Stimulated activated naive CD8-positive, alpha-beta T cell treated with anti-CD3 and anti-CD28 coated beads, Interleukin-15, Interleukin-2, amounts not matched to agents 100 ng/mL and 50 ng/mL, for 24 hours (primary cell): ENCODE data around the gene DZIP1.

ENCODE experiments used
- H3K27ac Mint-ChIP-seq: one replicate; pipeline ENCODE4 v1.8.0; 2021; ENCODE audit warnings: mild to moderate bottlenecking, mixed read lengths
- H3K27me3 Mint-ChIP-seq: one replicate; pipeline ENCODE4 v1.8.0; 2021; ENCODE audit warnings: mixed read lengths
- H3K36me3 Mint-ChIP-seq: one replicate; pipeline ENCODE4 v1.8.0; 2021; ENCODE audit warnings: low read depth, mixed read lengths
- H3K4me1 Mint-ChIP-seq: one replicate; pipeline ENCODE4 v1.8.0; 2021; ENCODE audit warnings: low read depth, mixed read lengths
- H3K4me3 Mint-ChIP-seq: one replicate; pipeline ENCODE4 v1.8.0; 2021; ENCODE audit warnings: mild to moderate bottlenecking, mixed read lengths
- H3K9me3 Mint-ChIP-seq: one replicate; pipeline ENCODE4 v1.8.0; 2021; ENCODE audit warnings: mixed read lengths

The DZIP1 gene

DNA sequence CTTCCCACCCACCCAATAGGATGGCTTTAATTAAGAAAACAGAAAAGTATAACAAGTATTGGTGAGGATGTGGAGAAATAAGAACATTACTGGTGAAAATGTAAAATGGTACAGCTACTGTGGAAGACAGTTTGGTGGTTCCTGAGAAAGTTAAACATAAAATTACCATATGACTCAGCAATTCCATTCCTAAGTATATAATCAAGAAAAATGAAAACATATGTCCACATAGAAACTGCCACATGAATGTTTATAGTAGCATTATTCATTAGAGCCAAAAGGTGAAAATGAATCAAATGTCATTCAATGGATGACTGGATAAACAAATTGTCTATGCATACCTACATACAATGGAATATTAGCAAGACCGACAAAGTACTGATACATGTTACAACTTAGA lies 16.9 kb downstream of the DZIP1 start:
- Mint-ChIP-seq H3K27ac (no peak overlapping the region), H3K27me3 (peaks cover 40% of the 10 kb centered on the region), H3K4me1 (no peaks in the 10 kb centered on the region), H3K4me3 (no peak overlapping the region), H3K9me3 (no peaks in the 10 kb centered on the region), H3K36me3 (no peaks in the 10 kb centered on the region)

DNA sequence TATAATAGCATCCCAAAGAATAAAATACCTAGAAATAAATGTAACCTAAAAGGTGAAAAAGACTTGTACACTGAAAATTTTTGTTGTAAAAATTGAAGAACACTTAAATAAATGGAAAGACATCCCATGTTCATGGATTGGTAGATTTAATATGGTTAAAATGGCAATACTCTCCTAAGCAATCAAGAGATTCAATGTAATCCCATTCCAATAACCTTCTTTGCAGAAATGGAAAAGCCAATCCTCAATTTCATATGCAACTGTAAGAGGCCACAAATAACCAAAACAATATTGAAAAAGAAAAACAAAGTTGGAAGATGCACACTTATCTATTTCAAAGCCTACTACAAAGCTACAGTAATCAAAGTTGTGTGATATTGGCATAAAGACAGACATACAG lies 17.7 kb downstream of the DZIP1 start:
- peaks cover 33% of the 10 kb centered on the region for H3K27me3 Mint-ChIP-seq
- H3K4me1 Mint-ChIP-seq = no peaks in the 10 kb centered on the region

DNA sequence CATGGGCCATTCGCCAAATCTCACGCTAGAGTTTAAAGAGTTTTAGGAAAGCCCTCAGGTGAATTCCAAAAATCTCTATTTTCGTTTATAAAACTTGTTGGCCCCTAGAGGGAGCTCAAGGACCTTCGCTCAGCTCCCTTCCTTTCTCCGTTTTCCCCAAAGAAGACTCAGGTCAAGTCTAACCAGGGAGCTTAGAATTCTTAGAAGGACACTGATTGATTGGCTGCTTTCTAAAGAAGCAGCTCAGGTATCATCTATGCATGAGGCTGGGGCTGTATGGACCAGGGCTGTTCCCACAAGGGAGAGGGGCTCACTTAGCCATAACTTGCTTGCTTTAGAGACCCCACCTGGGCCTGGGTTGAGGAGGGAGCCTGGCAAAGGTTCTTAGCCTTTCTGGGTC lies 20.5 kb downstream of the DZIP1 start:
- Mint-ChIP-seq H3K4me1 (no peaks in the 10 kb centered on the region), H3K36me3 (no peaks in the 10 kb centered on the region), H3K4me3 (no peak overlapping the region), H3K9me3 (no peaks in the 10 kb centered on the region), H3K27me3 (peaks cover 33% of the 10 kb centered on the region), H3K27ac (no peak overlapping the region)

More for the DNA sequence above, 17.7 kb downstream of the DZIP1 start:
- H3K27ac Mint-ChIP-seq = no peak overlapping the region
- no peaks in the 10 kb centered on the region for H3K9me3 Mint-ChIP-seq
- no peaks in the 10 kb centered on the region for H3K36me3 Mint-ChIP-seq
- no peak overlapping the region for H3K4me3 Mint-ChIP-seq

DNA sequence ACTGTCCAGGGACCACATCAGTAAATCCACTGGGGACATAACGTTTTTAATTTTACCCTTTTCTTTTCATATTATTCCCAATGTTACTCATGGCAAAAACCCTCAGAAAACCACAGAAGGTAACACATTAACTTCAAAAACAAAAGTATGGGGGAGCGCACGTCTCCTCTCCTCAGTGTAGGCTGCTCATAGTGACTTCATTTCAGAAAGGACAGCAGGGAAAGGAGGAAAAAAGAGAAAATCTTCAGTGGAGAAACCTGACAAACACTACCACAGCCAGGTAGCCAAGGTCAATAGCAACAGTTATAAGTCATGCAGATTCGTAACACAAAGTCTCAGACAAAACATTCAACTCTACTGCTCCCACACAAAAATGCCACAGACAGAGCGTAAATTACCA lies 21.4 kb downstream of the DZIP1 start:
- no peak overlapping the region for H3K27ac Mint-ChIP-seq
- H3K4me1 Mint-ChIP-seq = no peaks in the 10 kb centered on the region
- no peaks in the 10 kb centered on the region for H3K9me3 Mint-ChIP-seq
- no peaks in the 10 kb centered on the region for H3K36me3 Mint-ChIP-seq
- H3K27me3 Mint-ChIP-seq = peaks cover 30% of the 10 kb centered on the region
- no peak overlapping the region for H3K4me3 Mint-ChIP-seq

DNA sequence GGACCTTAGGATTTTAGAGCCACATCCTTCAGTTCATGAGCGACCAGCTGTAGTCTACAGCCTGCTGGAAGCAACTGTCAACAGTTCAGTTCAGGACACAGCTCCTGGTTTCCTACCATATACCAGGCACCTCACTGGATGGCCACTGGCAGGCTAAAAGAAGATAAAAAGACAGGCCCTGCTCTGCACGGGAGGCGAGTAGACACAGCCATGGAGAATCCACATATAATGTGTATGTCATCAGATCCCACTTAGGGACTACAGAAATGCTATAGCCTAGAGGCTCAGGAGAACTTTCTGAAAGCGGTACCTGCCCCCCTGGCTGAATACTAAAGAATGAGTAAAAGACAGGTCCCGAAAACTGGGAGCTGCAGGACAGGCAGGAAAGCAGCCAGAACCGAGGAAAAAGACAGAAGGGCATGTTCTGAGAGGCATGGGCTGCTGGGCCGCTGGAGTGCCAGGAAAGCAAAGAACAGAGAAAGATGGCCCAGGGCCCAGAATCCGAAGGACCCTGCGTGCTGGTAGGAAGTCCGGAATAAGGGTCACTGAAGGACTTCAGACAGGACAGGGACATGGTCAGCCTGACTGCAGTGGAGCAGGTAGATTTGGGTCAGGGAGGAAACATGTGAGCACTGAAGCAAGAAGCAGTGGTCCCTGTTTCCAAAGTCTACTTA lies 23.5 kb downstream of the DZIP1 start:
- Mint-ChIP-seq H3K4me1 (no peaks in the 10 kb centered on the region), H3K27me3 (peaks cover 14% of the 10 kb centered on the region), H3K36me3 (no peaks in the 10 kb centered on the region), H3K9me3 (no peaks in the 10 kb centered on the region), H3K27ac (no peak overlapping the region), H3K4me3 (no peak overlapping the region)

DNA sequence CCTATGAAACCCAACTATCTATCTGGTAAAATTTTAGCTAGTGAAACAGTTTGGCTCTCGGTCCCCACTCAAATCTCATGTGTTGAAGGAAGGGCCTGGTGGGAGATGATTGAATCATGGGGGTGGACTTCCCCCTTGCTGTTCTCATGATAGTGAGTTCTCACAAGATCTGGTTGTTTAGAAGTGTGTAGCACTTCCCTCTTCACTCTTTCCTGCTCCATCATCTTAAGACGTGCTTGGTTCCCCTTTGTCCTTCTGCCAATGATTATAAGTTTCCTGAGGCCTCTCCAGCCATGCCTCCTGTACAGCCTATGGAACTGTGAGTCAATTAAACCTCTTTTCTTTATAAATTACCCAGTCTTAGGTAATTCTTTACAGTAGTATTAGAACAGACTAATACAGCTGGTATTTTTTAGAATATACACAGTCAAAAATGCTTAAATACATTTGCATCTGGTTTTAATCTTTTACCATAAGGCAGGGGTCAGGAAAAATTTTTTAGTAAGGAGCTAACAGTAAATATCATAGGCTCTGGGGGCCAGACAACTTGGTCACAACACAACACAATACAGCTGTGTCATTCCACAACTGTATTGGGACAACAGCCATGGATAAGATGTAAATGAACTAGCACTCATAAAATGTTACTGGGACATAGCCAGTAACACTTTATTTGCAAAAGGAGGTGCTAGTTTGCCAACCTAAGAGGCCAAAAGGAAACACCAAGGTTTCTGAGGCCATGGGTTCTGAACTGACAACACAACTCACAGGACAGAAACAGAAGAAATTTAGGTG lies 24.3 kb downstream of the DZIP1 start:
- Mint-ChIP-seq H3K36me3 (no peaks in the 10 kb centered on the region), H3K4me1 (no peaks in the 10 kb centered on the region), H3K9me3 (no peaks in the 10 kb centered on the region), H3K4me3 (no peak overlapping the region), H3K27me3 (peaks cover 10% of the 10 kb centered on the region), H3K27ac (no peak overlapping the region)

DNA sequence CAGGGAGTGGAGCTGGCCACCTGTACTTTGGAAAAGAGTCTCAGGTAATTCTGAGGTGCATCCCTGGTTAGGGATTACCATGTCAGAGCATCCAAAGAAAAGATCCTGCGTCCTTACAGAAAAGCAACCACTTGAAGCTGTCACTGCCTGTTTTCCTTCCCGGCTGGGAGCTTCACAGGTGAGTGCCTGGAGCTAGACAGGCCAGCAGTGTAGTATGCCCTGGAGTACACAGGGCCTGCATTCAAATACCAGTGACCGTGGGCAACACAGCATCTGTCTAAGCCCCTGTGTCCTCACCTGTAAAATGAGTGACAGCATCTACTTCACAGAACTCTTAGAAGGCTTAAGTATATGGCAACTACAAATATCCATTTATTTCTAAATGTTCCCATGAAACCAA lies 29.0 kb downstream of the DZIP1 start:
- Mint-ChIP-seq H3K4me3 (no peak overlapping the region), H3K36me3 (no peaks in the 10 kb centered on the region), H3K27ac (no peak overlapping the region), H3K27me3 (peaks cover 4% of the 10 kb centered on the region), H3K9me3 (no peaks in the 10 kb centered on the region), H3K4me1 (no peaks in the 10 kb centered on the region)

DNA sequence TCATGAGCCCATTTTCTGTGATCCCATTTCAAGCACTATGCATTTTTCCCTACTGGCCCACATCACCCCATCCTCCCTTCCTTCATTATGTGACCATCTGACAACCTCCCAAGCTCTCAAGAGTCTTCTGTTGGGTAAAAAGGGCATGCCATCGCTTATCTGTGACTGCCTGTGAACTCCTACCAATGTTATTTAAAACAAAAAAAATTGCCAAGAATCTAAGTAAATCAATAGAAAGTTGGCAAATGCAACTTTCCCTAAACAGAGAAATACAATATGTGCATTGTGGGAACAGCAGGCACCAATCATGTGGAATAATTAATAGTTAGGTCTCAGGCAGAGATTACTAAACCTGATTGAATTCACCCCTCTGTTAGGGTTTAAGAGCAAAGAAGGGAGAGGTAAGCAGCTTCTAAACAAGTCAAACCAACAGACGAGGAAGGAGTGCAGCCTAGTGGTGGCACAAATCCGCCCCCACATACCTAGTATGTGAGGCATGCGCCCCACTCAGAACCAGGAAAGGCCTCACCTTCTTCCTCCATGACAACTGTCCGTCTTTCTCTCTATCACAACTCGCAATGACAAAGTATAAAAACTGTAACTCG lies 29.8 kb downstream of the DZIP1 start:
- Mint-ChIP-seq H3K27me3 (no peaks in the 10 kb centered on the region), H3K36me3 (no peaks in the 10 kb centered on the region), H3K4me1 (no peaks in the 10 kb centered on the region), H3K27ac (no peak overlapping the region), H3K9me3 (no peaks in the 10 kb centered on the region), H3K4me3 (no peak overlapping the region)

DNA sequence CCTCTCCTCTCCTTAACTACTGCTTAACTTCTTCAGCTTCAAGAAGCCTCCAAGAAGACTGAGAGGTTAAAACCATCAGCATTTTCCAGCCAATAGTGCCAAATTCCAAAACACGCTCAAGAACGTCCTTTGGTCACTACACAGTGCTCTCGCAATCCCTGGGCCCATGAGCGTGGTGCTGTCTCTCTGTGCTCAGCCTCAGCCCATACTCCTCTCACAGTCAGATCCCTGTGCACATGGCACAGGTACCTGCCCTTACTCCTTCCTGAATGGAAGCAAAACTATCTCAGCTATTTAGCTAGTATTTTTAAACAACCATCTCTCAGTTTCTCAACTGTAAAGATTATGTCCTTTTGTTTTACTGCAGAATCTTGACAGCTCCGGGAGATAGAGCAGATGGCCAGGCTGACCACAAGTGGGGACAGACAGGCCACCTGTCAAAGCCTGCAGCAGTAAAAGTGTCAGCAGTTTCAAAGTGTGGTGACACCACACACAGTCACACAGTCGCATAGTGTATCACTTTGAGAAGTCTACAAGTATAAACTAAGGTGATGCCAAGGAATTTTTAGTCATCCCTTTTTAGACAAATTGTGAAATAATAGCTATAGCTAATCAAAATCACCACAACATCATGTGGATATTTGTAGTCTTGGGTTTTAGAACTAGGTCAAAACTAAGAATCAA lies 35.7 kb downstream of the DZIP1 start:
- H3K4me3 Mint-ChIP-seq = no peak overlapping the region
- H3K4me1 Mint-ChIP-seq = no peaks in the 10 kb centered on the region
- H3K27me3 Mint-ChIP-seq = peaks cover 11% of the 10 kb centered on the region
- H3K27ac Mint-ChIP-seq = no peak overlapping the region
- no peaks in the 10 kb centered on the region for H3K36me3 Mint-ChIP-seq
- H3K9me3 Mint-ChIP-seq = no peaks in the 10 kb centered on the region

DNA sequence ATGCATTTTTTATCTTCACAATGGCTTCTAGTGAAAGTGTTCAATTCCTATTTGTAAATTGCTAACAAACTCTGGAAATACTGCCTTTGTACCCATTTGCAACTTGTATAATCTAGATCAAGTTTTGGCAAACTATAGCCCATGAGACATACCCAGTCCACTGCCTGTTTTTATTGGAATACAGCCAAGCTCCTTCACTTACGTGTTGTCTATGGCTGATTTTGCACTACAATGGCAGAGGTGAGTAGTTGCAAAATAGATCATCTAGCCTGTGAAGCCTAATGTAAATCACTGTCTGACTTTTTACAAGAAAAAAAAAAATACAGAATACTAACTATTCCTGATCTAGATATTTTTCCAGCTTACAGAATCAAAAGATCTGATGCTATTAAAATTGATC lies 37.1 kb downstream of the DZIP1 start:
- Mint-ChIP-seq H3K4me1 (no peaks in the 10 kb centered on the region), H3K9me3 (no peaks in the 10 kb centered on the region), H3K36me3 (no peaks in the 10 kb centered on the region), H3K27me3 (peaks cover 14% of the 10 kb centered on the region), H3K4me3 (no peak overlapping the region), H3K27ac (no peak overlapping the region)

DNA sequence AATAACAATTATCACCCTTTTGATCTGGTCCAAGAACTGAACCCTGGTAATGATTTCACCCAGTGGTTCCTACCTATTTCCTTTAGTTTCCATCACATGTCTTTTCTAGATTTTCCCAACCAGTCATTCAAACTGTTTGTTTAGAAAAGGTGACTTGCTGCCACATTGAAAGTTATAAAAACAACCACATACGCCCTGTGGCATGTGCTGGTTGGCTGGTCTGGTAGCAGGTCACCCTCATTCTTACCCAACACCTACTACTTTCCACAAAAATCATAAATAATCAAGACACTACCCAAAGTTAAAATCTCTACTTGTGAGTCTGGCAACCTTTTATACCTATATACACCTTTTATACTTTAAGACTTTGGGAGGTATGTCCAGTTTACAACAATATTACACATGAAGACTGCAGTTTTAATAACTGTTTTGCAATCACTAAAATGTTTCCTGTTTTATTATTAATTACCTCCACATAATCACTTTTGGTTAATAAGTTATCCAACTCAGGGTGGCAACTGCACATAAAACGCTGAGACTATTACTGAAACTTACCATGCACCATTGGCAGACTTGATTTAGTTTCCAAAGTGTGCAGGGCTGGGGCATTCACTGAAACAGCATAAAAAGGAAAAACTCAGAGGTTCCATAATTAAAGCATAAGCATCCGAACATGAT lies 38.9 kb downstream of the DZIP1 start:
- Mint-ChIP-seq H3K9me3 (no peaks in the 10 kb centered on the region), H3K36me3 (no peaks in the 10 kb centered on the region), H3K4me1 (no peaks in the 10 kb centered on the region), H3K4me3 (no peak overlapping the region), H3K27ac (no peak overlapping the region), H3K27me3 (peaks cover 20% of the 10 kb centered on the region)

DNA sequence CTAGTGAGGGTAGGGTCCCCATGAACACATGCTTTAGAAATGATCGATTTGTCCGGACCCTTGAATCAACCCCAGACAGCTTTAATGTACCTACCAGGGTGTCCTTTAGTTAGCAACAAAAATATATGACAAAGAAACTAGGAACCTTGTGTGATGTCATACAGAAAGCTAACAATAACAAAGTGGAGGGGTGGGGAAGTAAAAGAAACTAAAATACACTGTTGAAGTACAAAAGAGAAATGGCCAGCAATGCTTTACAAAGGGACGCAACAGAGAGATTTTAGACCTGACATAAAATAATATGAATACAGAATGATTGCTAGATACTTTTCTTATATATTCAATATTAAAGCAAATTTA lies 40.0 kb downstream of the DZIP1 start:
- H3K4me1 Mint-ChIP-seq = no peaks in the 10 kb centered on the region
- H3K27ac Mint-ChIP-seq = no peak overlapping the region
- H3K36me3 Mint-ChIP-seq = no peaks in the 10 kb centered on the region
- H3K27me3 Mint-ChIP-seq = peaks cover 20% of the 10 kb centered on the region
- H3K9me3 Mint-ChIP-seq = no peaks in the 10 kb centered on the region
- H3K4me3 Mint-ChIP-seq = no peak overlapping the region

DNA sequence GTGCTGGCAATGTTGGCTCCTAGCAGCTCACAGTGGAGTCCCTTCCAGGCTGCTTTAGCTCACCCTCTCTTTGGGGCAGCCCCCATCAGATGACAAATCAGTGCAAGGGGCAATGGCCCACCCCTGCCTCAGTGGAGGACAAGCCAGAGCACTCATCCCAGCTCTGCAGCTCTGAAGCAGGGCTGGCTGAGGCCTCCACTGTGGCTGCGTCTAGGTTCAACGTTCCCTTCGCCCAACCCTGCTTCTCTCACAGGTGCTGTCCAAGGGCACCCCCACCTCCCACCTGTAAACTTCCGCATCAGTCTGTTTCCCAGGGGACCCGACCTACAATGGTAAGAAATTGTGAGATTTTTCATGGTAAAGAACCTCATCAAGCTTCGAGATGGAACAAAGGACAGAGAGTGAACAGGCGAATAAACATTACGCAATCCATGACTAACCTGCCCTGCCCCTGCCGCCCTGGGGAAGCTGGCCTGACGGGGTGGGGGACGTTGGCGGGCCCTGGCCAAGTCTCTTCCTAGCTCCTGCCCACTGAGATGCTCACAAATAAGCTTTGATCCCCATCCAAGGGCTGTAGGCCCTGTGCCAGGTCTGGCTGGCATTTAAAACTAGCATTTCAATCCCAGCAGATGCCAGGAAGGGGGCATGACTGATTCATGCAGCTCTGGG lies 40.5 kb downstream of the DZIP1 start:
- Mint-ChIP-seq H3K36me3 (no peaks in the 10 kb centered on the region), H3K9me3 (no peaks in the 10 kb centered on the region), H3K27ac (no peak overlapping the region), H3K4me3 (no peak overlapping the region), H3K27me3 (peaks cover 24% of the 10 kb centered on the region), H3K4me1 (no peaks in the 10 kb centered on the region)

DNA sequence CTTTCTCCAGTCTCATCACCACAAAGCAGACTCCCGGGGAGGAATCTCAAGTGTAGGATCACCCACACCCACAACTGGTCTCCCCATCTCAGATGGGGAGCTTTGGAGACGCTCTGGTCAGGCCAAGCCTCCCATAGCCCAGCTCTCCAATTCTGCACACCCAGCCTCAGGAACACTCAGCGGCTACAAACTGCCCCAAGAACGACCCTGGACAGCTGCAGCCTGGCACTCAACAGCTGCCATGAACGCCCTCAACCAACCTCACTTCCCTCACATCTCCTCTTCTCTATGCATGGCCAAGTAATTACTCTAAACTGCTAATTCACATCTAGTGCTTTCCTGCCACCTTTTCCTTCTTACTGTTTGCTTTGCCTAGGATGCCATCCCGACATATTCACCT lies 42.6 kb downstream of the DZIP1 start:
- H3K36me3 Mint-ChIP-seq = no peaks in the 10 kb centered on the region
- no peaks in the 10 kb centered on the region for H3K4me1 Mint-ChIP-seq
- H3K27me3 Mint-ChIP-seq = peaks cover 27% of the 10 kb centered on the region
- H3K4me3 Mint-ChIP-seq = no peak overlapping the region
- H3K9me3 Mint-ChIP-seq = no peaks in the 10 kb centered on the region
- H3K27ac Mint-ChIP-seq = no peak overlapping the region
